GM23248 (cell line): ENCODE data around the gene C19orf33. TPM values are rescaled to one million over a fixed set of nuclear protein-coding genes. Genes with fewer than 3 reads are reported as not detected.
"Not testable (repeated sequence)": the region's sequence is repeated elsewhere in the genome, so short reads cannot be mapped to it uniquely, and the experiment has no call there.

Source experiments
- DNase-seq: peaks from one replicate; pipeline ENCODE4 v3.0.0-alpha.2; 2015
- H2AFZ ChIP-seq: fragments of 200-600 bp; sonication (generic); 2 replicates; pipeline ENCODE4 v1.6.1; 2016; ENCODE audit warnings: antibody characterized with exemption
- H3F3A ChIP-seq: fragments of 200-600 bp; sonication (generic); 2 replicates; pipeline ENCODE4 v1.6.1; 2016; ENCODE audit warnings: mild to moderate bottlenecking, antibody characterized with exemption, mixed run types; ENCODE audit not compliant: insufficient read depth
- H3K27ac ChIP-seq: fragments of 200-600 bp; sonication (generic); 2 replicates; pipeline ENCODE4 v1.5.1; 2016; ENCODE audit warnings: mild to moderate bottlenecking
- H3K27me3 ChIP-seq: fragments of 200-600 bp; sonication (generic); replicated peaks from 2 replicates; pipeline ENCODE4 v1.6.1; 2016; ENCODE audit warnings: mild to moderate bottlenecking; ENCODE audit not compliant: insufficient read depth
- H3K36me3 ChIP-seq: fragments of 200-600 bp; sonication (generic); 2 replicates; pipeline ENCODE4 v1.6.1; 2016; ENCODE audit warnings: low read depth, mild to moderate bottlenecking
- H3K4me1 ChIP-seq: fragments of 200-600 bp; sonication (generic); 2 replicates; pipeline ENCODE4 v1.6.1; 2016; ENCODE audit warnings: mild to moderate bottlenecking; ENCODE audit not compliant: insufficient read depth
- H3K4me2 ChIP-seq: fragments of 200-600 bp; sonication (generic); one replicate; pipeline ENCODE4 v1.6.1; 2016; ENCODE audit warnings: mild to moderate bottlenecking; ENCODE audit not compliant: unreplicated experiment
- H3K4me3 ChIP-seq: fragments of 200-600 bp; sonication (generic); 2 replicates; pipeline ENCODE4 v1.5.1; 2016; ENCODE audit warnings: mild to moderate bottlenecking
- H3K79me2 ChIP-seq: fragments of 200-600 bp; sonication (generic); 2 replicates; pipeline ENCODE4 v1.6.1; 2016; ENCODE audit warnings: mild to moderate bottlenecking; ENCODE audit not compliant: insufficient read depth
- H3K9ac ChIP-seq: fragments of 200-600 bp; sonication (generic); 2 replicates; pipeline ENCODE4 v1.6.1; 2016; ENCODE audit warnings: mild to moderate bottlenecking
- H3K9me2 ChIP-seq: fragments of 200-600 bp; sonication (generic); 2 replicates; pipeline ENCODE4 v1.6.1; 2016; ENCODE audit warnings: mixed run types, mild to moderate bottlenecking, moderate library complexity; ENCODE audit not compliant: insufficient read depth
- H3K9me3 ChIP-seq: fragments of 200-600 bp; sonication (generic); one replicate; pipeline ENCODE4 v1.6.1; 2017; ENCODE audit warnings: low read depth
- H4K20me1 ChIP-seq: fragments of 200-600 bp; sonication (generic); 2 replicates; pipeline ENCODE4 v1.6.0; 2016; ENCODE audit not compliant: insufficient read depth
- EZH2 ChIP-seq: fragments of 200-600 bp; sonication (generic); IDR thresholded peaks from 2 replicates; pipeline ENCODE4 v1.6.1; 2018; ENCODE audit warnings: antibody characterized with exemption, mild to moderate bottlenecking; ENCODE audit not compliant: insufficient read depth, poor library complexity, severe bottlenecking
- EZH2phosphoT487 ChIP-seq: fragments of 200-600 bp; sonication (generic); IDR thresholded peaks from 2 replicates; pipeline ENCODE4 v1.6.1; 2018; ENCODE audit warnings: antibody characterized with exemption, moderate library complexity, mild to moderate bottlenecking, low read depth; ENCODE audit not compliant: insufficient read depth
- WGBS, 2 experiments: methylation state at CpG; one replicate each; pipeline ENCODE4 v1.1.6; 2015 to 2017; ENCODE audit warnings: low lambda C conversion rate in 2 of 2, low coverage in 1 of 2; ENCODE audit errors: missing lambda C conversion rate in 2 of 2; 5-methylcytosine and 5-hydroxymethylcytosine counted together
- in situ Hi-C: fragments of 300-500 bp; cut with MboI; formaldehyde crosslinking; loops from 2 replicates; pipeline ENCODE4 v1.15.0; 2020
- polyA plus RNA-seq: library from polyadenylated mRNA; unstranded; fragments of >200 nt; fragmentation: Nextera tagmentation; extraction: Ambion mirVana; gene quantifications from 2 replicates; pipeline ENCODE4 v1.2.1, GENCODE V29; 2016
- total RNA-seq: library from RNA; depleted of rRNA; stranded (reverse); fragments of >200 nt; shearing (Covaris generic); gene quantifications from 2 replicates; pipeline ENCODE4 v1.2.3, GENCODE V29; 2014

C19orf33 gene
- total and polyA plus RNA-seq, 2 experiments from 2014 or later = not detected

GRCh38 chr19:38333245-38333644 is 29.2 kb downstream of the C19orf33 start:
- H4K20me1 ChIP-seq = no peaks in the 10 kb centered on the region
- peaks cover 10% of the 10 kb centered on the region; the same call in 1 of the 2 replicates for H3F3A ChIP-seq
- no peaks in the 10 kb centered on the region for H3K4me1 ChIP-seq
- no peaks in the 10 kb centered on the region for H3K79me2 ChIP-seq
- no peaks in the 10 kb centered on the region for H3K27me3 ChIP-seq
- TF ChIP-seq EZH2 = no peak
- no peak for TF ChIP-seq EZH2phosphoT487
- 0 out of 2 replicates have a peak, but pooled peaks cover 5% of the 10 kb centered on the region for H3K36me3 ChIP-seq
- peak; percentile 36 for DNase-seq
- H3K4me2 ChIP-seq = no peak overlapping the region
- in situ Hi-C loops = loop anchor here (5.0 kb wide), 1 partner anchor 81 kb away; no protein-coding TSS in a partner anchor
- no peak overlapping the region for H3K27ac ChIP-seq
- no peak overlapping the region for H3K9ac ChIP-seq
- H3K9me3 ChIP-seq = no peaks in the 10 kb centered on the region
- WGBS, 2 experiments = 76 to 80% methylated on average over 8 to 9 of the region's 9 CpGs
- no peaks in the 10 kb centered on the region for H3K9me2 ChIP-seq
- H3K4me3 ChIP-seq = no peak overlapping the region
- no peak overlapping the region for H2AFZ ChIP-seq

- in situ Hi-C loops = no loop called here
These were observed 32.0 kb downstream of the C19orf33 start for GRCh38 chr19:38335949-38336637.

GRCh38 chr19:38336638-38337359 is 32.7 kb downstream of the C19orf33 start:
- Histone ChIP-seq H3K27me3 (no peaks in the 10 kb centered on the region), H3K4me3 (peak overlapping the region; percentile 87), H3K4me1 (no peaks in the 10 kb centered on the region), H3K9me3 (no peaks in the 10 kb centered on the region), H4K20me1 (no peaks in the 10 kb centered on the region), H3F3A (peaks cover 2% of the 10 kb centered on the region; the same call in 1 of the 2 replicates), H3K36me3 (no peaks in the 10 kb centered on the region), H3K79me2 (no peaks in the 10 kb centered on the region), H2AFZ (peak overlapping the region; percentile 99), H3K9ac (peak overlapping the region; percentile 65), H3K4me2 (peak overlapping the region; percentile 93), H3K9me2 (no peaks in the 10 kb centered on the region), H3K27ac (peak overlapping the region; percentile 44)
- 6 to 10% methylated on average over 32 to 41 of the region's 41 CpGs for WGBS, 2 experiments
- DNase-seq = peak; percentile 97
- TF ChIP-seq EZH2 (no peak), EZH2phosphoT487 (no peak)
- in situ Hi-C loops = no loop called here

More at GRCh38 chr19:38335949-38336637, 32.0 kb downstream of the C19orf33 start:
- H3K9me3 ChIP-seq = no peaks in the 10 kb centered on the region
- H3K9ac ChIP-seq = peak overlapping the region; percentile 65
- no peak for TF ChIP-seq EZH2phosphoT487
- TF ChIP-seq EZH2 = no peak
- no peaks in the 10 kb centered on the region for H3K79me2 ChIP-seq
- no peaks in the 10 kb centered on the region for H3K9me2 ChIP-seq
- no peaks in the 10 kb centered on the region for H3K4me1 ChIP-seq
- H3K27me3 ChIP-seq = no peaks in the 10 kb centered on the region
- peak overlapping the region; percentile 51 for H3K27ac ChIP-seq
- no peaks in the 10 kb centered on the region for H3K36me3 ChIP-seq
- peak overlapping the region; percentile 99 for H2AFZ ChIP-seq
- DNase-seq = peak; percentile 98
- H3F3A ChIP-seq = peaks cover 9% of the 10 kb centered on the region; the same call in 1 of the 2 replicates
- H3K4me2 ChIP-seq = peak overlapping the region; percentile 93
- H3K4me3 ChIP-seq = peak overlapping the region; percentile 87
- H4K20me1 ChIP-seq = no peaks in the 10 kb centered on the region
- 1 to 2% methylated on average over 11 to 52 of the region's 52 CpGs for WGBS, 2 experiments

GRCh38 chr19:38337360-38337653 is 33.3 kb downstream of the C19orf33 start:
- in situ Hi-C loops = no loop called here
- H3F3A ChIP-seq = no peaks in the 10 kb centered on the region
- peak overlapping the region; percentile 93 for H3K4me2 ChIP-seq
- H2AFZ ChIP-seq = 0 out of 2 replicates have a peak overlapping the region, but pooled peaks have one; percentile 99
- no peaks in the 10 kb centered on the region for H3K79me2 ChIP-seq
- H3K27me3 ChIP-seq = no peaks in the 10 kb centered on the region
- DNase-seq = no peak
- H4K20me1 ChIP-seq = no peaks in the 10 kb centered on the region
- TF ChIP-seq EZH2phosphoT487 (no peak), EZH2 (no peak)
- no peaks in the 10 kb centered on the region for H3K9me3 ChIP-seq
- H3K9ac ChIP-seq = no peak overlapping the region
- no peaks in the 10 kb centered on the region for H3K9me2 ChIP-seq
- no peaks in the 10 kb centered on the region for H3K4me1 ChIP-seq
- H3K36me3 ChIP-seq = no peaks in the 10 kb centered on the region
- H3K4me3 ChIP-seq = peak overlapping the region; percentile 87
- 77% methylated on average over 10 of the region's 10 CpGs for WGBS, 2 experiments
- H3K27ac ChIP-seq = no peak overlapping the region

GRCh38 chr19:38339011-38339410 is 35.0 kb downstream of the C19orf33 start:
- H3K9me2 ChIP-seq, H3K36me3 ChIP-seq, H3K4me1 ChIP-seq, H3F3A ChIP-seq, H3K4me3 ChIP-seq, in situ Hi-C loops, H3K27me3 ChIP-seq, H3K27ac ChIP-seq, H3K4me2 ChIP-seq, H3K79me2 ChIP-seq, H3K9ac ChIP-seq, H4K20me1 ChIP-seq, H3K9me3 ChIP-seq, H2AFZ ChIP-seq, DNase-seq: not testable (repeated sequence)
- WGBS, 2 experiments = 64 to 65% methylated on average over 4 of the region's 4 CpGs
